ENCODE data around the gene DCAF4. TPM values are rescaled to one million over a fixed set of nuclear protein-coding genes. Genes with fewer than 3 reads are reported as not detected.

The DCAF4 gene, protein sequence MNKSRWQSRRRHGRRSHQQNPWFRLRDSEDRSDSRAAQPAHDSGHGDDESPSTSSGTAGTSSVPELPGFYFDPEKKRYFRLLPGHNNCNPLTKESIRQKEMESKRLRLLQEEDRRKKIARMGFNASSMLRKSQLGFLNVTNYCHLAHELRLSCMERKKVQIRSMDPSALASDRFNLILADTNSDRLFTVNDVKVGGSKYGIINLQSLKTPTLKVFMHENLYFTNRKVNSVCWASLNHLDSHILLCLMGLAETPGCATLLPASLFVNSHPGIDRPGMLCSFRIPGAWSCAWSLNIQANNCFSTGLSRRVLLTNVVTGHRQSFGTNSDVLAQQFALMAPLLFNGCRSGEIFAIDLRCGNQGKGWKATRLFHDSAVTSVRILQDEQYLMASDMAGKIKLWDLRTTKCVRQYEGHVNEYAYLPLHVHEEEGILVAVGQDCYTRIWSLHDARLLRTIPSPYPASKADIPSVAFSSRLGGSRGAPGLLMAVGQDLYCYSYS
- 17.1 and 20.4 TPM in 2 replicates for total RNA-seq

DNA sequence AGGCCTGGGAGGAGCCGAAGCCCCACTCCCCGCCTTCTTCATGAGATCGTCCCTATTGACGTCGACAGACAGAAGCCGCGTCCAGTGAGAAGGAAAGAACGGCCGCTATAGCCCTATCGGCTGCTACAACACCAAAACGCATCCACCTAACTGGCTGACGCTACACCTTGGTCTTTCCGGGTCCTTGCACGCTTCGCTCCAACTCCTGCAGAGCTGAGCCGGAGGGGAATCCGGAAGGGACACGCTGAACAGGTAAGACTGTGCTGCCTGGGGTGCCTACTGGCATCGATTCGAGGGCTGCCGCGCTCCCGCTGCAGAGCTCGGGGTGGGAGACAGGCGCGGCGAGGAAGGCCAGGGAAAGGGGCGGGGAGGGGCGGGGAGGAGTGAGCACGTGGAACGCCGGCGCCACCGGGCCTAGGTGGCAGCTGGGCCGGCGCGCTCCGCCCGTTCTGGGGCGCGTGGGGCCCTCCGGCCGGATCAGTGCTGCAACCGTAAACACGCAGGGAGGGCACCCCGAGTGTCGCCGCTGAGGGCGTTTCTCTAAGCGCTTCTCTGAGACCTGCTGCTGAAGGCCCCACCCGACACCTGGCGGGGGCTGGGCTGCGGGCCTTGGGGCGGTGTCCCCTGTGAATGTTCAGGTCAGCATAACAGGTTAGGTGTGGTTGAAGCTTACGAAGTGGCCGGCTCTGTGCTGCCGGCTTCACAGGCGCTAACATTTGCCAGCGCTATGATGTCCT, at the start of gene DCAF4:
DCAF4 (plus strand) TSS at position 173 of the 737 bp plus-strand sequence. CDS start 11,515 bp downstream, outside the sequence.
- H3K27me3 Mint-ChIP-seq (ENCODE audit: insufficient read depth): peaks cover 16% of the 10 kb centered on the region
- peaks cover 8% of the 10 kb centered on the region for H3K4me1 Mint-ChIP-seq (ENCODE audit: low read depth)
- no peaks in the 10 kb centered on the region for H3K36me3 Mint-ChIP-seq (ENCODE audit: low read depth)
- H3K9me3 Mint-ChIP-seq: no peaks in the 10 kb centered on the region
- intact Hi-C loops (cut with micrococcal nuclease): loop anchor here (1.0 to 5.0 kb wide), 6 partner anchors 32 to 532 kb away; partner anchors contain the start of genes DPF3, NUMB, PSEN1 and RBM25
- peak within 1 kb of the TSS; percentile 95 for H3K27ac Mint-ChIP-seq
- DNase-seq (ENCODE audit: low spot score): peak; percentile 94
- H3K4me3 Mint-ChIP-seq: peak within 1 kb of the TSS; percentile 90

DNA sequence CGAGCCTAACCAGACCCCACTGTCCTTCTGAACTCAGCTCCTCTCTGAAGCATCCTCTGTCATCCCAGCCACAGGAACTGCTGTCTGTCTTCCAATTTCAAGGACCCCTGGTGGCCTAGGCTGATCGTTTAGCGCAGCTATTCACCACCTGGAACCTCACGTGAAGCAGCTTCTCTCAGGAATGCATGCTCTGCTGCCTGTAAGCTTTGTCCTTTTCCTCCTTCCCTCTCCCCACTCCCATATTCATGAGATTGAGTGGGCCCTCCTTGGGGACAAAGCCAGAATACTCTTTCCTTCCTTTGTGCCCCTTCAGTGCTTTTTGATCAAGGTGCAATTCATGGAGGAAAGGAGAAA, 49.6 kb upstream of the DCAF4 start:
- DNase-seq (ENCODE audit: low spot score): no peak
- Mint-ChIP-seq H3K4me3 (no peak overlapping the region), H3K36me3 (ENCODE audit: low read depth) (peaks cover 23% of the 10 kb centered on the region), H3K27me3 (ENCODE audit: insufficient read depth) (peaks cover 5% of the 10 kb centered on the region), H3K4me1 (ENCODE audit: low read depth) (peaks cover 23% of the 10 kb centered on the region), H3K9me3 (peaks cover 10% of the 10 kb centered on the region), H3K27ac (no peak overlapping the region)
- intact Hi-C loops (cut with micrococcal nuclease): no loop called here

DNA sequence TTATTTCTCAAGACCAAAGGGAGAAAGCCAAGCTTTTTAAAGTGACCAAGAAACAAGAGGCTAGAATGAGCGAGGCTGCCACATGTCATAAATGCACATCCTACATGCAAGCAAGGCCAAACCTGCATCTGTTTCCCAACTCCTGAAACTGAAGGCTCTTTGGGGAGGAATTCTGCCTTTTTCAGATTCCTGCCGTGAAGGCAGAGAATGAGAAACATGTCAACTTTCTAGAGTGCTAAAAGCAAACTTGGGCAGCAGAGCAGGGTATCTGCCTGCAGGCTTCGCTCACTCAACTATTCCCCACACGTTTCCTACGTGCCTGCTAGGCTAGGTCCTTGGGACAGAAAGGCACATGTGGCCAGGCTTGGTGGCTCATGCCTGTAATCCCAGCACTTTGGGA, 47.5 kb upstream of the DCAF4 start:
- Mint-ChIP-seq H3K4me3 (no peak overlapping the region), H3K36me3 (ENCODE audit: low read depth) (peaks cover 20% of the 10 kb centered on the region), H3K9me3 (peaks cover 5% of the 10 kb centered on the region), H3K27ac (no peak overlapping the region), H3K27me3 (ENCODE audit: insufficient read depth) (peaks cover 5% of the 10 kb centered on the region), H3K4me1 (ENCODE audit: low read depth) (peaks cover 42% of the 10 kb centered on the region)
- intact Hi-C loops (cut with micrococcal nuclease): no loop called here
- DNase-seq (ENCODE audit: low spot score): no peak

DNA sequence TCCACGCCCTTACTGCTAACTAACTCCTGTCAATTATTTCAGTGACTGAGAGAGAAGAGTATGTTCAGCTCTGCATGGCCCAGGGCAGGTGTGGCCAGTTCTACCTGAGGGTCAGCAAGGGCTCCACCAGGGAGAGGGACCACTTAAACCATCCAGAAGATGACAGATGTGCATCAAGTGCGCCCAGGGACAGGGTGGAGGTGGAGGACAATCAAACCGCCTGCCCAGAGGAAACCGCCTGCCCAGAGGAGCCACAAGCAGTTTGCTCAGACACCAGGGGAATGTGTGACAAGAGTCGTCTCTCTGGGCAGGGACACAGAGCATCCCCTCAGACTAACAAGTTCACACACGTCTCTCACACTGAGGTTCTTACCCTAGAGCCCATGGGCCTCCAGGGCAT, 46.8 kb upstream of the DCAF4 start:
- intact Hi-C loops (cut with micrococcal nuclease): no loop called here
- H3K9me3 Mint-ChIP-seq: peaks cover 4% of the 10 kb centered on the region

DNA sequence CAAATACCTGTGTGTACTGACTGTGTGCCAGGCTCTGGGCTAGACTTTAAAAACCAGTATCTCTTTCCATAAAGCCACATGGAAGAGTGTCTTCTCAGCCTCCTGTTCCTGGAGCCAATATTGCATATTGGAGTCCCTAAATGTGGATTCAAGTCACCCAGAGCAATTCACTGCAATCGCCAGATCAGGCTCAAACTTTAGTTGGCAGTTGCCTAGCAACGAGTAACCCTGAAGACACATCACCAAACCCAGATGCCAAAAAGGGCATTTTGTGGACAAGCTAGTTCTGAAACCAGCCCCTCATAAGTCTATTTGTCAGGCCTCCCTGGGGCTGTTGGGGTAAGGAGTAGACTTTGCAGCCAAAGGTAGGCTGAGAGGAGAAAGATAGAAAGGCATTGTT, 46.1 kb upstream of the DCAF4 start:
- H3K27me3 Mint-ChIP-seq (ENCODE audit: insufficient read depth): peaks cover 5% of the 10 kb centered on the region
- H3K4me3 Mint-ChIP-seq: no peak overlapping the region
- peaks cover 18% of the 10 kb centered on the region for H3K36me3 Mint-ChIP-seq (ENCODE audit: low read depth)
- H3K9me3 Mint-ChIP-seq: no peaks in the 10 kb centered on the region
- no peak overlapping the region for H3K27ac Mint-ChIP-seq
- no peak for DNase-seq (ENCODE audit: low spot score)
- H3K4me1 Mint-ChIP-seq (ENCODE audit: low read depth): peaks cover 52% of the 10 kb centered on the region
- intact Hi-C loops (cut with micrococcal nuclease): no loop called here

More for the DNA sequence above, 46.8 kb upstream of the DCAF4 start:
- Mint-ChIP-seq H3K4me1 (ENCODE audit: low read depth) (peaks cover 49% of the 10 kb centered on the region), H3K27me3 (ENCODE audit: insufficient read depth) (peaks cover 5% of the 10 kb centered on the region), H3K4me3 (no peak overlapping the region), H3K36me3 (ENCODE audit: low read depth) (peaks cover 22% of the 10 kb centered on the region), H3K27ac (no peak overlapping the region)
- DNase-seq (ENCODE audit: low spot score): no peak

DNA sequence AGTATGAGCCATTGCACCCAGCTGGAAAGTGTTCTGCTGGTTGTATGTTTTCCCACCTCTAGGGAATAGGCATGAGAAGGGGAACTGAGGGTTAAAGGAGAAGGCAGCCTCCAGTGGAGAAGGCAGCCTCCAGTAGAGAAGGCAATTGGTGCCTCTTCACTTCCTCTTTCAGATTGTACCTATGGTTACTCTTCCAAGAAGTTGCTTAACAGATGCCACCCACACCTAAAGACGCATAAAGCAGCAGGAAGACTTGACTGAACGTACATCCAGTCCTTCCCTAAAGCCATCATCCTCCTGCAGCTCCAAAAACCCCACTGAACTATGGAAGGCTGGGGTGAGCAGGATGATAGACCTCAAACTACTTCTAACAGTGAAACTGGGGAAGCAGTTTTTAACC, 45.4 kb upstream of the DCAF4 start:
- intact Hi-C loops (cut with micrococcal nuclease): no loop called here
- no peak for DNase-seq (ENCODE audit: low spot score)

DNA sequence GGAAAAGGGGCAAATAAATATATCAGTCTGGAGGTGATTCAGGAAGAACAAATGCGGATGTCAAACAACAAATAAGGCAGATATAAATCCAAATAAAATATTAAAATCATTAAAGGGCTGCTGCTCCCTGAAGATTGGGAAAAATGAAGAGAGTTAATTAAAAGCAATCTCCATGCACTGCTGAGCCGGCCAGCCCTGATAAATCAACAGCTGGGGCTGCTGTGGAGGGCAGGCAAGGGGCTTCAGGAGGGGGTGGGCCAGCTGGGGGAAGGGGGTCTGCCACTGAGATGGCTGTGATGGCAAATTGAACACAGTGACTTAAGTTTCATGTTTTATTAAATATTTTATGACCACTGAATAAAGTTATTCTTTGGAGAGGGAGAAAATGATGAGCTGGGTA, 44.7 kb upstream of the DCAF4 start:
- Mint-ChIP-seq H3K4me1 (ENCODE audit: low read depth) (peaks cover 52% of the 10 kb centered on the region), H3K27ac (peak overlapping the region; percentile 52), H3K4me3 (peak overlapping the region; percentile 68), H3K27me3 (ENCODE audit: insufficient read depth) (peaks cover 5% of the 10 kb centered on the region), H3K36me3 (ENCODE audit: low read depth) (peaks cover 23% of the 10 kb centered on the region), H3K9me3 (peaks cover 4% of the 10 kb centered on the region)
- no peak for DNase-seq (ENCODE audit: low spot score)
- intact Hi-C loops (cut with micrococcal nuclease): no loop called here

More for the DNA sequence above, 45.4 kb upstream of the DCAF4 start:
- peaks cover 21% of the 10 kb centered on the region for H3K36me3 Mint-ChIP-seq (ENCODE audit: low read depth)
- H3K27me3 Mint-ChIP-seq (ENCODE audit: insufficient read depth): peaks cover 5% of the 10 kb centered on the region
- peaks cover 3% of the 10 kb centered on the region for H3K9me3 Mint-ChIP-seq
- peaks cover 52% of the 10 kb centered on the region for H3K4me1 Mint-ChIP-seq (ENCODE audit: low read depth)
- peak overlapping the region; percentile 52 for H3K27ac Mint-ChIP-seq
- peak overlapping the region; percentile 68 for H3K4me3 Mint-ChIP-seq

- Mint-ChIP-seq H3K4me3 (no peak overlapping the region), H3K4me1 (ENCODE audit: low read depth) (peaks cover 52% of the 10 kb centered on the region), H3K27ac (no peak overlapping the region), H3K36me3 (ENCODE audit: low read depth) (peaks cover 23% of the 10 kb centered on the region), H3K9me3 (peaks cover 4% of the 10 kb centered on the region), H3K27me3 (ENCODE audit: insufficient read depth) (peaks cover 3% of the 10 kb centered on the region)
- DNase-seq (ENCODE audit: low spot score): no peak
- intact Hi-C loops (cut with micrococcal nuclease): no loop called here
Measured at GRCh38 chr14:72882047-72882446, 44.2 kb upstream of the DCAF4 start.

DNA sequence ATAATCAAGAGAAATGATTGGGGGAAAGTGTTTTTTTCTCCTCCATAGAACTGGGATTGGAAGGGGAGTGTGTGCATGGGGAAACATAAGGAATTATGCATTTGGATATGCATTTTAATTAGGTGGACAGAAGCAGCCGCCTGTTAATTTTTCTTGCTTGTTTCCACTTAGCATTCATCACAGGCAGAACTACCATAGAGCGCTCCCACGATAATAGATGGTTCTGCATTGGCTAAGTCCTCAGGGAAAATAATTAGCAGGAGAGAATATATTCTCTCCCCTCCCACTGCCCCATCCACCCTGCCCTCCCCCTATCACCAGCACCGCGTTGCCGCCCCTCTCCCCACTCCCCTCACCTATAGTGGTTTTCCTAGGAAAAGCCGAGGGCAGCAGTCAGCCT, 43.8 kb upstream of the DCAF4 start:
- peaks cover 4% of the 10 kb centered on the region for H3K9me3 Mint-ChIP-seq
- H3K4me1 Mint-ChIP-seq (ENCODE audit: low read depth): peaks cover 52% of the 10 kb centered on the region
- H3K27me3 Mint-ChIP-seq (ENCODE audit: insufficient read depth): peaks cover 3% of the 10 kb centered on the region
- no peak overlapping the region for H3K27ac Mint-ChIP-seq
- peaks cover 23% of the 10 kb centered on the region for H3K36me3 Mint-ChIP-seq (ENCODE audit: low read depth)
- peak overlapping the region; percentile 6 for H3K4me3 Mint-ChIP-seq
- intact Hi-C loops (cut with micrococcal nuclease): no loop called here
- DNase-seq (ENCODE audit: low spot score): no peak

DNA sequence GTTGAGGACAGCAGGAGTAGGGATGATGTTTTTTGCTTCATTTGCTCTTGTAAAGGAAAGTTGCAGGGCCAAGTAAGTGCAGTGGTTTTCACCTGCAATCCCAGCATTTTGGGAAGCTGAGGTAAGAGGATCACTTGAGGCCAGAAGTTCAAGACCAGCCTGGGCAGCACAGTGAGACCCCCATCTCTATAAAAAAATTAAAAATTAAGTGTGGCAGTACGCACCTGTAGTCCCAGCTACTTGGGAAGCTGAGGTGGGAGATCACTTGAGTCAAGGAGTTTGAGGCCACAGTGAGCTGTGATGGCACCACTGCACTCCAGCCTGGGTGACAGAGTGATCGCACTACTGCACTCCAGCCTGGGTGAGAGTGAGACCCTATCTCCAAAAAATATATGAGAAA, 43.2 kb upstream of the DCAF4 start:
- H3K27ac Mint-ChIP-seq: no peak overlapping the region
- H3K27me3 Mint-ChIP-seq (ENCODE audit: insufficient read depth): peaks cover 3% of the 10 kb centered on the region
- H3K36me3 Mint-ChIP-seq (ENCODE audit: low read depth): peaks cover 21% of the 10 kb centered on the region
- H3K4me1 Mint-ChIP-seq (ENCODE audit: low read depth): peaks cover 52% of the 10 kb centered on the region
- H3K4me3 Mint-ChIP-seq: peak overlapping the region; percentile 6
- intact Hi-C loops (cut with micrococcal nuclease): no loop called here
- H3K9me3 Mint-ChIP-seq: peaks cover 4% of the 10 kb centered on the region
- DNase-seq (ENCODE audit: low spot score): no peak

- intact Hi-C loops (cut with micrococcal nuclease): loop anchor here (1.0 kb wide), 1 partner anchor 10 kb away; the partner anchor contains the start of gene DPF3
- peaks cover 5% of the 10 kb centered on the region for H3K27me3 Mint-ChIP-seq (ENCODE audit: insufficient read depth)
- no peak for DNase-seq (ENCODE audit: low spot score)
- H3K27ac Mint-ChIP-seq: peak overlapping the region; percentile 61
- peaks cover 52% of the 10 kb centered on the region for H3K4me1 Mint-ChIP-seq (ENCODE audit: low read depth)
- H3K9me3 Mint-ChIP-seq: peaks cover 4% of the 10 kb centered on the region
- H3K36me3 Mint-ChIP-seq (ENCODE audit: low read depth): peaks cover 21% of the 10 kb centered on the region
- H3K4me3 Mint-ChIP-seq: no peak overlapping the region
Measured at GRCh38 chr14:72883961-72884360, 42.3 kb upstream of the DCAF4 start.

GRCh38 chr14:72884386-72884785, 41.9 kb upstream of the DCAF4 start:
- Mint-ChIP-seq H3K4me1 (ENCODE audit: low read depth) (peaks cover 52% of the 10 kb centered on the region), H3K27me3 (ENCODE audit: insufficient read depth) (peaks cover 6% of the 10 kb centered on the region), H3K36me3 (ENCODE audit: low read depth) (peaks cover 19% of the 10 kb centered on the region), H3K4me3 (no peak overlapping the region), H3K27ac (peak overlapping the region; percentile 21), H3K9me3 (peaks cover 4% of the 10 kb centered on the region)
- no peak for DNase-seq (ENCODE audit: low spot score)
- intact Hi-C loops (cut with micrococcal nuclease): loop anchor here (1.0 kb wide), 1 partner anchor 10 kb away; the partner anchor contains the start of gene DPF3

GRCh38 chr14:72887514-72887913, 38.8 kb upstream of the DCAF4 start:
- H3K36me3 Mint-ChIP-seq (ENCODE audit: low read depth): peaks cover 8% of the 10 kb centered on the region
- H3K27ac Mint-ChIP-seq: no peak overlapping the region
- H3K27me3 Mint-ChIP-seq (ENCODE audit: insufficient read depth): peaks cover 24% of the 10 kb centered on the region
- intact Hi-C loops (cut with micrococcal nuclease): no loop called here
- H3K4me1 Mint-ChIP-seq (ENCODE audit: low read depth): peaks cover 31% of the 10 kb centered on the region
- no peak overlapping the region for H3K4me3 Mint-ChIP-seq
- DNase-seq (ENCODE audit: low spot score): no peak
- H3K9me3 Mint-ChIP-seq: peaks cover 4% of the 10 kb centered on the region

Data from activated T-helper 1 cell treated with anti-CD3 and anti-CD28 coated beads, Interleukin-12 subunit alpha, Interleukin-12 subunit beta, Interleukin-2, Interleukin-4 antibody, amounts not matched to agents 30 ng/mL and 10 ng/mL and 1 ng/mL, durations not matched to agents 14 hours and 24 hours and 36 hours (primary cell).